PC-9 (cell line): Measurements from ENCODE around the gene METTL6.
"Not testable (repeated sequence)": the region's sequence is repeated elsewhere in the genome, so short reads cannot be mapped to it uniquely, and the experiment has no call there.

ENCODE experiments used
- CTCF ChIP-seq: fragments of 200-600 bp; sonication (generic); conservative IDR thresholded peaks from 2 replicates; pipeline ENCODE4 v1.6.1; 2017; ENCODE audit warnings: mixed run types, antibody characterized with exemption, mild to moderate bottlenecking, moderate library complexity
- EZH2 ChIP-seq: fragments of 200-600 bp; sonication (generic); IDR thresholded peaks from 2 replicates; pipeline ENCODE4 v1.8.0; 2017; ENCODE audit warnings: antibody characterized with exemption, low read depth

GRCh38 chr3:15385238-15385695, 42.1 kb downstream of the METTL6 start:
- TF ChIP-seq CTCF, EZH2: not testable (repeated sequence)
